Suprapubic skin (tissue), 3 donors: ENCODE measurements around the gene AKT1S1.

Source experiments
- CTCF ChIP-seq, 2 donors: fragments of 200-600 bp in 1 of 2; fragments of 450-650 bp in 1 of 2; sonication (generic) in 1 of 2; IDR thresholded peaks; one replicate each; pipeline ENCODE4 v1.5.1; 2016 to 2019; ENCODE audit warnings: antibody characterized with exemption in 2 of 2, mild to moderate bottlenecking in 1 of 2, moderate library complexity in 1 of 2
- POLR2AphosphoS5 ChIP-seq, 3 donors: sonication (generic); formaldehyde crosslinking; IDR thresholded peaks; one replicate each; pipeline ENCODE4 v1.6.1; 2017; ENCODE audit warnings: antibody characterized with exemption in 3 of 3

- TF ChIP-seq POLR2AphosphoS5 (IDR thresholded peaks at IDR 0.05) (no peak), CTCF (IDR thresholded peaks at IDR 0.05) (no peak)
Observed at GRCh38 chr19:49904136-49904535, 27.0 kb upstream of the AKT1S1 start.
